ENCODE data around the gene GPR52. TPM values are rescaled to one million over a fixed set of nuclear protein-coding genes. Genes with fewer than 3 reads are reported as not detected.
A peak's percentile ranks its signal among the peaks of the same experiment; 100 is the strongest.

GPR52 gene
- polyA plus RNA-seq, 1 donor from 2014 or later: not detected

- Histone ChIP-seq H3K4me3 (ENCODE audit: low read length) (peak overlapping the region; percentile 53), H3K9ac (ENCODE audit: low read length) (no peak overlapping the region), H3K27ac (ENCODE audit: low read length) (peak overlapping the region; percentile 32), H4K20me1 (ENCODE audit: insufficient read depth) (no peaks in the 10 kb centered on the region), H3K79me2 (replicated peaks; ENCODE audit: insufficient read depth, low read length) (no peaks in the 10 kb centered on the region), H3K9me2 (ENCODE audit: insufficient read depth, low read length) (no peaks in the 10 kb centered on the region), H2AFZ (ENCODE audit: low read depth, low read length) (no peak overlapping the region), H3K9me3 (ENCODE audit: low read length) (no peaks in the 10 kb centered on the region), H3K36me3 (ENCODE audit: insufficient read depth, low read length) (no peaks in the 10 kb centered on the region), H3K4me2 (ENCODE audit: low read length) (peak overlapping the region; percentile 66), H3F3A (ENCODE audit: insufficient read depth, low read length, poor library complexity, severe bottlenecking) (no peaks in the 10 kb centered on the region), H3K27me3 (ENCODE audit: insufficient read depth, low read depth, low read length) (no peaks in the 10 kb centered on the region)
- TF ChIP-seq EP300 (conservative IDR thresholded peaks at IDR 0.05; ENCODE audit: poor library complexity, severe bottlenecking) (no peak), SMC3 (conservative IDR thresholded peaks at IDR 0.05; ENCODE audit: poor library complexity) (no peak), RAD21 (conservative IDR thresholded peaks at IDR 0.05) (no peak), EZH2 (IDR thresholded peaks at IDR 0.05; ENCODE audit: borderline replicate concordance, insufficient read depth, low read length, poor library complexity, severe bottlenecking) (no peak), TAF1 (IDR thresholded peaks at IDR 0.05; ENCODE audit: low read depth) (no peak), MXI1 (conservative IDR thresholded peaks at IDR 0.05; ENCODE audit: poor library complexity, severe bottlenecking) (no peak), POLR2AphosphoS5 (IDR thresholded peaks at IDR 0.05) (no peak)
- TF ChIP-seq, protein P1, sequence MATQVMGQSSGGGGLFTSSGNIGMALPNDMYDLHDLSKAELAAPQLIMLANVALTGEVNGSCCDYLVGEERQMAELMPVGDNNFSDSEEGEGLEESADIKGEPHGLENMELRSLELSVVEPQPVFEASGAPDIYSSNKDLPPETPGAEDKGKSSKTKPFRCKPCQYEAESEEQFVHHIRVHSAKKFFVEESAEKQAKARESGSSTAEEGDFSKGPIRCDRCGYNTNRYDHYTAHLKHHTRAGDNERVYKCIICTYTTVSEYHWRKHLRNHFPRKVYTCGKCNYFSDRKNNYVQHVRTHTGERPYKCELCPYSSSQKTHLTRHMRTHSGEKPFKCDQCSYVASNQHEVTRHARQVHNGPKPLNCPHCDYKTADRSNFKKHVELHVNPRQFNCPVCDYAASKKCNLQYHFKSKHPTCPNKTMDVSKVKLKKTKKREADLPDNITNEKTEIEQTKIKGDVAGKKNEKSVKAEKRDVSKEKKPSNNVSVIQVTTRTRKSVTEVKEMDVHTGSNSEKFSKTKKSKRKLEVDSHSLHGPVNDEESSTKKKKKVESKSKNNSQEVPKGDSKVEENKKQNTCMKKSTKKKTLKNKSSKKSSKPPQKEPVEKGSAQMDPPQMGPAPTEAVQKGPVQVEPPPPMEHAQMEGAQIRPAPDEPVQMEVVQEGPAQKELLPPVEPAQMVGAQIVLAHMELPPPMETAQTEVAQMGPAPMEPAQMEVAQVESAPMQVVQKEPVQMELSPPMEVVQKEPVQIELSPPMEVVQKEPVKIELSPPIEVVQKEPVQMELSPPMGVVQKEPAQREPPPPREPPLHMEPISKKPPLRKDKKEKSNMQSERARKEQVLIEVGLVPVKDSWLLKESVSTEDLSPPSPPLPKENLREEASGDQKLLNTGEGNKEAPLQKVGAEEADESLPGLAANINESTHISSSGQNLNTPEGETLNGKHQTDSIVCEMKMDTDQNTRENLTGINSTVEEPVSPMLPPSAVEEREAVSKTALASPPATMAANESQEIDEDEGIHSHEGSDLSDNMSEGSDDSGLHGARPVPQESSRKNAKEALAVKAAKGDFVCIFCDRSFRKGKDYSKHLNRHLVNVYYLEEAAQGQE (IDR thresholded peaks at IDR 0.05; ENCODE audit: borderline replicate concordance): no peak
- TF ChIP-seq, protein P2, sequence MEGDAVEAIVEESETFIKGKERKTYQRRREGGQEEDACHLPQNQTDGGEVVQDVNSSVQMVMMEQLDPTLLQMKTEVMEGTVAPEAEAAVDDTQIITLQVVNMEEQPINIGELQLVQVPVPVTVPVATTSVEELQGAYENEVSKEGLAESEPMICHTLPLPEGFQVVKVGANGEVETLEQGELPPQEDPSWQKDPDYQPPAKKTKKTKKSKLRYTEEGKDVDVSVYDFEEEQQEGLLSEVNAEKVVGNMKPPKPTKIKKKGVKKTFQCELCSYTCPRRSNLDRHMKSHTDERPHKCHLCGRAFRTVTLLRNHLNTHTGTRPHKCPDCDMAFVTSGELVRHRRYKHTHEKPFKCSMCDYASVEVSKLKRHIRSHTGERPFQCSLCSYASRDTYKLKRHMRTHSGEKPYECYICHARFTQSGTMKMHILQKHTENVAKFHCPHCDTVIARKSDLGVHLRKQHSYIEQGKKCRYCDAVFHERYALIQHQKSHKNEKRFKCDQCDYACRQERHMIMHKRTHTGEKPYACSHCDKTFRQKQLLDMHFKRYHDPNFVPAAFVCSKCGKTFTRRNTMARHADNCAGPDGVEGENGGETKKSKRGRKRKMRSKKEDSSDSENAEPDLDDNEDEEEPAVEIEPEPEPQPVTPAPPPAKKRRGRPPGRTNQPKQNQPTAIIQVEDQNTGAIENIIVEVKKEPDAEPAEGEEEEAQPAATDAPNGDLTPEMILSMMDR (IDR thresholded peaks at IDR 0.05; ENCODE audit: poor library complexity, severe bottlenecking): no peak
Measured at GRCh38 chr1:174445351-174445750, 2.4 kb upstream of the GPR52 start.

DNA sequence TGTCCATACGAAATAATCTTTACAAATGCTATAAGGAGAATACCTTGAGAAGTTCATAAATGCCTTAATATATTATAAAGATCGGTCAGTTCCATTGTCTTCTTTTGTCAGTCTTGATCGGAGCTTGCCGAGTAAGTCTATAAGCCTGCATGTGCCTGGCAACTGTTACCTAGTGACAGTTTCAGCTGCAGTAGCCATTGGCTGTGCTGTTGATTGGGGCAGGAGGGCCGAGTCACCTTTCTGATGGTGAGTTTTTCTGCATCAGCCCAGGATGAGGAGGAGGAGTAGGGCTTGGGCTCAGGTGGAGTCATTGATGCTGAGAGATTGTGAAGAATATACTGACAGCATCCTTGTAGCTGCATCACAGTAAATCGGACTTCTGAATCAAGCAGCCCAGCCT, 1.9 kb upstream of the GPR52 start:
- peak overlapping the region; percentile 19 for H3K9ac ChIP-seq (ENCODE audit: low read length)
- TF ChIP-seq, protein P1 (IDR thresholded peaks at IDR 0.05; ENCODE audit: borderline replicate concordance): no peak
- peak; percentile 17 for TF ChIP-seq RAD21 (conservative IDR thresholded peaks at IDR 0.05)
- no peak for TF ChIP-seq EP300 (conservative IDR thresholded peaks at IDR 0.05; ENCODE audit: poor library complexity, severe bottlenecking)
- peak; percentile 35 for TF ChIP-seq TAF1 (IDR thresholded peaks at IDR 0.05; ENCODE audit: low read depth)
- TF ChIP-seq POLR2AphosphoS5 (IDR thresholded peaks at IDR 0.05): peak; percentile 37
- TF ChIP-seq SMC3 (conservative IDR thresholded peaks at IDR 0.05; ENCODE audit: poor library complexity): no peak
- TF ChIP-seq MXI1 (conservative IDR thresholded peaks at IDR 0.05; ENCODE audit: poor library complexity, severe bottlenecking): no peak
- TF ChIP-seq EZH2 (IDR thresholded peaks at IDR 0.05; ENCODE audit: borderline replicate concordance, insufficient read depth, low read length, poor library complexity, severe bottlenecking): no peak
- TF ChIP-seq, protein P2 (IDR thresholded peaks at IDR 0.05; ENCODE audit: poor library complexity, severe bottlenecking): no peak
- peak overlapping the region; percentile 66 for H3K4me2 ChIP-seq (ENCODE audit: low read length)
- no peaks in the 10 kb centered on the region for H3F3A ChIP-seq (ENCODE audit: insufficient read depth, low read length, poor library complexity, severe bottlenecking)
- H3K4me3 ChIP-seq (ENCODE audit: low read length): peak overlapping the region; percentile 53
- H3K36me3 ChIP-seq (ENCODE audit: insufficient read depth, low read length): no peaks in the 10 kb centered on the region
- no peaks in the 10 kb centered on the region for H3K9me2 ChIP-seq (ENCODE audit: insufficient read depth, low read length)
- H3K27me3 ChIP-seq (ENCODE audit: insufficient read depth, low read depth, low read length): no peaks in the 10 kb centered on the region
- peak overlapping the region; percentile 32 for H3K27ac ChIP-seq (ENCODE audit: low read length)
- no peaks in the 10 kb centered on the region for H3K79me2 ChIP-seq (replicated peaks; ENCODE audit: insufficient read depth, low read length)
- H3K9me3 ChIP-seq (ENCODE audit: low read length): no peaks in the 10 kb centered on the region
- H4K20me1 ChIP-seq (ENCODE audit: insufficient read depth): no peaks in the 10 kb centered on the region
- H2AFZ ChIP-seq (ENCODE audit: low read depth, low read length): no peak overlapping the region

Data from neural cell (in vitro differentiated cells).